ENCODE measurements around the gene PYDC1.
"Not testable (repeated sequence)": the region's sequence is repeated elsewhere in the genome, so short reads cannot be mapped to it uniquely, and the experiment has no call there.

PYDC1 gene

GRCh38 chr16:31216422-31217135 is at the start of gene PYDC1:
Gene PYDC1, minus strand, starts transcription at chr16:31217135. Its CDS starts 107 bp downstream, at chr16:31217028.
- DNase-seq: peak in 1 of 4 experiments; percentile 12

DNA sequence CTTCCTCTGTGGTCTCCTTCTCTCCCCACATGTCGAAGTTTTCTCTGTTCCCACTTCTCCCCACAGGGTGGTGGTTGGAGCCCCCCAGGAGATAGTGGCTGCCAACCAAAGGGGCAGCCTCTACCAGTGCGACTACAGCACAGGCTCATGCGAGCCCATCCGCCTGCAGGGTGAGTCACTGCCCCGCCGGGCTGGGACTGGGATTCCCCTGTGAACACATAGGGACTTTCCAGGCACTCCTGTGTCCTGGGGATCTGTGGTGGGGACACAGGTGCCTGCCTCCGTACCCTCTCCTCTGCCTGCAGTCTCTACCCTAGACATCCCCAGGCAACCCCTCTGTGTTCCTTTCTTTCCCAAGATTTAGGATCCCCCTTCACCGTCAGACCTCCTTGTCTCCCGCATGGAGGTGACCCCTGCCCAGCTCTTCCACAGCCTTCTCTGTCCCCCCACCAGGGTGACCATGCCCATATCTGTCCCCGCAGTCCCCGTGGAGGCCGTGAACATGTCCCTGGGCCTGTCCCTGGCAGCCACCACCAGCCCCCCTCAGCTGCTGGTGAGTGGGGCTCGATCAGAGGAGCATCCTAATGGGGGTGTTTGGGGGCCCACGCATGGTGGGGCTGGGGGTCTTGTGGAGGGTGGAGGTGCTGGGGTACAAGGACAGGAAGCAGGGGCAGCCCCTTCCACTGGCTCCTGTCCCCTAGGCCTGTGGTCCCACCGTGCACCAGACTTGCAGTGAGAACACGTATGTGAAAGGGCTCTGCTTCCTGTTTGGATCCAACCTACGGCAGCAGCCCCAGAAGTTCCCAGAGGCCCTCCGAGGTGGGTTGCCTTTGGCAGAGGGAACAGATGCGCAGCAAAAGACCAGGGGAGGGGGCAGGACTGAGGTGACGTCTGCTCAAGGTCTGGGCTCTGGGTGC is 48.7 kb upstream of the PYDC1 start:
- peak in 2 of 4 experiments; percentile 21 to 31 for DNase-seq

GRCh38 chr16:31262084-31262483 is 45.1 kb upstream of the PYDC1 start:
- DNase-seq: no peak

DNA sequence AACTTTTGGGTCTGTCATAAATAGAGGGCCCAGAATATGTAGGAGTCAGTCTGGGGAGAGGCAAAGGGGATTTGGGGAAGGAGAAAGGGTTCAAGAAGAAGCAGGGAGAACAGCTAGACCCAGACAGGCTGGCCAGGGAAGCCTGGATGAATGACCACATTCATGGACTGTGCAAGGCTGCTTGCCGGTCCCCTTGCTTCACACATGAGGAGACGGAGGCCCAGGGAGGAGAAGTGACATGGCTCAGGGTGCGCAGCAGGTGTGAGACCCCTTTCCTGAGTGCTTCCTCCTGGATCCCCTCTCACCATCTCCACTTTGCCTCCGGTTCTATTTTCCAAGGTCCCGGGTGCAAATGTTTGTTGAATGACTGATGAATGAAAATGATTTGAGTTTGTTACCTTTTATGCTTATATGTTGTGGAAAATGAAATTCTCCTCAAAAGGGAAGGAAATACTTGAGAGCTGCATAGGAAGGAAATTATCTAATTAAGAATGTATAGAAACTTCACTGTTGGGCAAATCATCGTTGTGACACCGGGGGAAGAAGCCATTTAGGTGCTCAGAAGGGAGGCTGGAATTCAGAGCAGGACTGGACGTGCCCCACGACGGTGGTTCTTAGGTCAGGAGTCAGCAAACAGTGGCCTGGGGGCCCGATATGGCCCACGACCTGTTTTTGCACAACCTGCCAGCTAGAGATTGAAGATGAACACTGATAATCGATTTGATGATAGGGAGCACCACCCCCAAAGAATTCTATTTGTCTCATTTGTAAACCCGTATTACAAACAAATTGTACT is 43.4 kb upstream of the PYDC1 start:
- DNase-seq: no peak

- DNase-seq: no peak
Measured at GRCh38 chr16:31258366-31258765, 41.4 kb upstream of the PYDC1 start.

GRCh38 chr16:31256466-31256865 is 39.5 kb upstream of the PYDC1 start:
- no peak for DNase-seq

DNA sequence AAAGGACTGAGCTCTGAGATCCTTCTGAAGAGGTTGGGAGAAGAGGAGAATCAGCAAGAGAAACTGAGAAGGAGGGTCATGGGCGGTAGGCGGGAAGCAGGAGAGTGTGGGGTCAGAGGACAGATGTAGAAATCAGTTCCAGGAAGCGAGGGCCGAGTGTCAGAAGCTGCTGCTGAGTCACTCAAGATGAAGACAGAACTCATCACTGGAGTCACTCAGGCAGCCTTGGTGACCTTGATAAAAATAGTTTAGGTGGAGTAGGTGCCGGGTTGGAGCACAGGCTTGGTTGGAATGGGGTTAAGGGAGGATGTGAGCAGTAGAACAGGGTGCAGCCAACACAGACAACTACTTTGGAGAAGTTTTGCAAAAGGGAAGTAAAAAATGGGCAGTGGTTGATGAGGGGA is 36.7 kb upstream of the PYDC1 start:
- DNase-seq: no peak

DNA sequence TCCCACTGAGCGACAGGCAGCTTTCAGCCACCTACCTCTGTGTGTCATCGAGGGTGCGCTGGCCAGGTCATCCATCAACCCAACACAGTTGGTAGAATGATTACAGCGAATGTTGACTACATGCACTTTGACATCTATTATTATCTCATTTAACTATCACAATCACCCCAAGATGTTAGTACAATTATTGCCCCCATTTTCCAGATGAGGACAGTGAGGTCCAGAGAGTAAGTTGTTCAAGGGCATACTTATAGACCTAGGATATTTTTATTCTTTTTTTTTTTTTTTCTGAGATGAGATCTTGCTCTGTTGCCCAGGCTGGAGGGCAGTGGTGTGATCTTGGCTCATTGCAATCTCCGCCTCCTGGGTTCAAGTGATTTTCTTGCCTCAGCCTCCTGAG is 34.5 kb upstream of the PYDC1 start:
- DNase-seq: no peak

DNA sequence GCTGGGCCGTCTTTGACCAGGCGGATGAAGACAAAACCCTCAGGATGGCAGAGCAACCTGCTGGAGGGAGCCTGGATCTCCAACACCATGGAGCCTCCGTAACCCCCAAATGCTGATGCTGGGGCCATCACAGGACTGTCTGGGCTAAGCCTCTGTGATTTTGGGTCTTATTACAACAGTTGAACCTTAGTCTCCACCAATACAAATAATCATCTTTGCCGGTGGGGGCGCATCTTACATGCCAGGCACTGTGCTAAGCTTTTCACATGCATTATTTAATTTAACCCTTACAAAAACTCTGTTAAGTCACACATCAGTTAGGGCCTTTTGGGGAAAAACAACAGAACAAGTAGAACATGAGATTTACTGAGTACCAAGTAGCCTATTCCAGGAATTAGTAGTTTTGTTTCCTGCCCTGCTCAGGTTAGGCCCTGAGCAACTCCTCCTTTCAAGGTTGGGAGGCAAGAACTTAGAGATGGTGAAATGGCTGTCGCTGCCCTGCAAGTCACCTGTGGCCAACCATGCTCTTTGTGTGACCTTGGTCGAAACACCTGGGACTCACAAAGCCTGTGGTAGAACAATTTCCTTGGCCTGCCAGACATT is 33.9 kb upstream of the PYDC1 start:
- no peak for DNase-seq

GRCh38 chr16:31248344-31248743 is 31.4 kb upstream of the PYDC1 start:
- no peak for DNase-seq

DNA sequence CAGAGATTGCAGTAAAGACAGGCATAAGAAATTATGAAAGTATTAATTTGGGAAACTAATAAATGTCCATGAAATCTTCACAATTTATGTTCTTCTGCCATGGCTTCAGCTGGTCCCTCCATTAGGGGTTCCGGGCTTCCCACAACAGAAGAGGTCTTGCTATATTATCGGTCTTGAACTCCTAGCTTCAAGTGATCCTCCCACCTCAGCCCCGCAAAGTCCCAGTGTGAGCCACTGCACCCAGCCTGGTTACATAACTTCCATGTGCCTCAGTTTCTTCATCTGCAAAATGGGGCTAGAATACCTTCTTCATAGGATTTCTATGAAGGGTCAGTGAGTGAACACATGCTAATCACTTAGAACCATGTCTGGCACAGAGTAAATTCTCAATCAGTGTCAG is 29.4 kb upstream of the PYDC1 start:
- no peak for DNase-seq

DNA sequence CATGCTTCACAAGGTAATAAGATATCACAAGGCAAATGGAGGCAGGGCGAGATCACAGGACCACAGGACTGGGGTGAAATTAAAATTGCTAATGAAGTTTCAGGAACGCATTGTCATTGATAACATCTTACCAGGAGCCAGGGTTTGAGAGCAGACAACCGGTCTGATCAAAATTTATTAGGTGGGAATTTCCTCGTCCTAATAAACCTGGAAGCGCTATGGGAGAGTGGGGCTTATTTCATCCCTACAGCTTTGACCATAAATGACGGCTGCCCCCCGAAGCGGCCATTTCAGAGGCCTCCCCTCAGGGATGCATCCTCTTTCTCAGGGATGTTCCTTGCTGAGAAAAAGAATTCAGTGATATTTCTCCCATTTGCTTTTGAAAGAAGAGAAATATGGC is 28.7 kb upstream of the PYDC1 start:
- DNase-seq: not testable (repeated sequence)

- DNase-seq: no peak
Measured at GRCh38 chr16:31243734-31244670, 27.1 kb upstream of the PYDC1 start.

- DNase-seq: no peak
Measured at GRCh38 chr16:31242206-31242605, 25.3 kb upstream of the PYDC1 start.

DNA sequence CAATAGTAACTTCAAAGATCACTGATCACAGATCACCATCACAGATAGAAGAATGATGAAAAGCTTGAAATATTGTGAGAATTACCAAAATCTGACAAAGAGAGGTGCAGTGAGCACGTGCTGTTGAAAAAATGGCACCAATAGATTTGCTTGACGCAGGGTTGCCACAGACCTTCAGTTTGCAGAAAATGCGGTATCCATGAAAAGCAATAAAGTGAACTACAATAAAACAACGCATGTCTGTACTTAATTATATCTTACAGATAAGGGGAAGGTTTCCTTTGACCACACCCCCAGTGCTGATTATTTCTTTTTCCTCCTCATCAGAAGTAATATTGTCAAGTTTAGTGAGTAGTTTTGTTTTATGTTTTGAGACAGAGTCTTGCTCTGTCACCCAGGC is 21.1 kb upstream of the PYDC1 start:
- no peak for DNase-seq

DNA sequence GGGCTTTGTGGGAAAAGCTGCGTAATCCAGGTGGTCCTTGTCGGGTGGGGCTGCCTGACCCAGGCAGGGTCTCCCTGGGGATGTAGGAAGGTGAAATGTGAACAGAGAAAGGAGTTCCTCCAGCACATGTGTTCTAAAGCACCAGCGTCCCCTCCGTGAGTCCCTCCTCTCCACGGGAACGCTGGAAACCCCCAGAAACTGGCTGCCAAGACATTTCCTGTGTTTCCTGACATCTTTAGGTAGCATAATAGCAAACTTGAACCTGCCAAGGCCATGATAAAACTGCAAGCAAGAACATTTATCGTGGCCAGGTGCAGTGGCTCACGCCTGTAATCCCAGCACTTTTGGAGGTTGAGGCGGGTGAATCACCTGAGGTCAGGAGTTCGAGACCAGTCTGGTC is 12.6 kb upstream of the PYDC1 start:
- no peak for DNase-seq

DNA sequence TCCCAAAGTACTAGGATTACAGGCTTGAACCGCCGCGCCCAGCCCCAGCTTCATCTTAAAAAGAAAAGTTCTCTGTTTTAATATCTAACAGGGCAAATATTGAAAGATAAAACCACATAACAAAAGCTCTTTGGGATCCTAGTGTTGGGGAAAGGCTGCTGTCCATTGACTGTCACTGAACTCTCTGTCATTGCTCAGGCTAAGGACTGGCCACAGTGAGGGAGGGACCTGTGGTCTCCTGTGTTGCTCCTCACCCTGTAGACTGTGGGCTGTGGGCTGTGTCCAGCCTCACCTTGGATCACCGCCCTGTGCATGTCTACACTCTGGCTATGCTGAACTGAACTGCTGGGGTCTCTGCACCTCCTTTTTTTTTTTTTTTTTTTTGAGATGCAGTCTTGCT is 11.3 kb upstream of the PYDC1 start:
- no peak for DNase-seq

DNA sequence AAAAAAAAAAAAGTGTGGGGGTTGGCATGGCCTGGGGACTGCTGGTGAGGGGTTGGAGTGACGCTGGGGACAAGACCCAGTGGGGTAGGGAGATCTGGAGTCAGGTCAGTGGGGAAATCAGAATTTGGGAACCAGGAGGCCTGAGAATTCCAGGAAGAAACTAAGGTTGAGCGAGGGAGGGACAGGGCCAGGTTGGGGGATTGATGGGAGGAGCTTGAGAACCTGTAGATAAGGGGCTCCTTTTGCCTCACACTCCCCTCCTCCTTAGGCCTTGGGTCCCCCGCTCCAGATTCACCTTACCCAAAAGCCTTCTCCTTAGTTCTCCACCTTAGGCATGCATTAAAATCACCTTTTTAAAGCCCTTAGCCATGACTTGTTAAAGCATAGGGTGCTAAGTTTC is 8.3 kb upstream of the PYDC1 start:
- no peak for DNase-seq

DNA sequence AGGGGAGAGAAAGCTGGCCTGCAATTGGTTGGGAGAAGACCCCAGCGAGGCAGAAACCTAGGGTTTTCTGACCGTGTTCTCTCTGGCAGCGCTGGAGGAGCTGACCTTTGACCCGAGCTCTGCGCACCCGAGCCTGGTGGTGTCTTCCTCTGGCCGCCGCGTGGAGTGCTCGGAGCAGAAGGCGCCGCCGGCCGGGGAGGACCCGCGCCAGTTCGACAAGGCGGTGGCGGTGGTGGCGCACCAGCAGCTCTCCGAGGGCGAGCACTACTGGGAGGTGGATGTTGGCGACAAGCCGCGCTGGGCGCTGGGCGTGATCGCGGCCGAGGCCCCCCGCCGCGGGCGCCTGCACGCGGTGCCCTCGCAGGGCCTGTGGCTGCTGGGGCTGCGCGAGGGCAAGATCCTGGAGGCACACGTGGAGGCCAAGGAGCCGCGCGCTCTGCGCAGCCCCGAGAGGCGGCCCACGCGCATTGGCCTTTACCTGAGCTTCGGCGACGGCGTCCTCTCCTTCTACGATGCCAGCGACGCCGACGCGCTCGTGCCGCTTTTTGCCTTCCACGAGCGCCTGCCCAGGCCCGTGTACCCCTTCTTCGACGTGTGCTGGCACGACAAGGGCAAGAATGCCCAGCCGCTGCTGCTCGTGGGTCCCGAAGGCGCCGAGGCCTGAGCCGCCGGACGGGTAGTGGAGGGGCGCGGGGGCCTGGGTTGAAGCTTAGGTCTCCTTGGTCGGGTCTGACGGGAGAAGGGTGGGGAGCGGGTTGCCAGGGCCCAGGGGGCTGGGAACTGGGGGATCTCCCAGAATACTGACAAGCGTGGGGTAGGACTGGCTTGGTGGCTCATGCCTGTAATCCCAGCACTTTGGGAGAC is 7.4 kb upstream of the PYDC1 start:
- DNase-seq: no peak

- no peak for DNase-seq
Measured at GRCh38 chr16:31223044-31223443, 6.1 kb upstream of the PYDC1 start.
